G401.6 (cell line): ENCODE data around the gene SLC1A3.
"Not testable (repeated sequence)": the region's sequence is repeated elsewhere in the genome, so short reads cannot be mapped to it uniquely, and the experiment has no call there.

Experiments used
- FAIRE-seq: peaks from 2 replicates; lab custom pipeline; 2012; peaks lifted over from hg19 to GRCh38; lab: Jason Lieb, UNC

Gene SLC1A3

DNA sequence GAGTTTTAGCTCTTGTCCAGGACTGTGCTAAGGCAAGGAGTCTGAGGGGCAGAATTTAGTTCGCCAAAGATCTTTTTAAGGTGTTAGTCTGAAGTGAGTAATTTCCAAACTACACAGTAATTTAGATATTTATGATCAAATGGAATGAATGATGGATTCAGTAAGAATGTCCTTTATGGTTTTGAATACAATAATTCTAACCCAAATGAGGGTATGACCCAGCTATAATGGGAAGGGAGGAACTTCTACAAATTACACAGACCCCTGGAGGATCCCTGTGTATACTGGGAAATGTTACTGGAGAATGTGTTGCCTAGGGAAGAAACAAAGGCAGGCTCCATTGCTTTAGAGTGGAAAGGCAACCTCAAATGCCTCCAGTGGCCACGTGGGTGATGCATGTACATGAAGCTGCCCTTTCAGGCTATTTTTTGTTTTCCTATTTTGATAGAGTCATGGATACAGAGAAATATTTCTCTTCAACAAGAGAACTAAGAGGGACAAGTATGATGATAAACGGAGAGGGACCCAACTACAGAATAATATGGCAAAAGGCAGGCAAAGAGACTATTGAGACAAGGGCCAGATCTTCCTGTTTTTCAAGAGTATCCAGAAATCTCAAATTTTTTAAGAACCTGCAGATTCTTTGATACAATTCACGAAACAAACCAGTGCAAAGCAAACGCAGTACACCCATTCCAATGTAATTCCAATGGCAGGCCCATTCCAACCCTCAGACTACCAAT lies 25.4 kb downstream of the SLC1A3 start:
- FAIRE-seq, result no peak

DNA sequence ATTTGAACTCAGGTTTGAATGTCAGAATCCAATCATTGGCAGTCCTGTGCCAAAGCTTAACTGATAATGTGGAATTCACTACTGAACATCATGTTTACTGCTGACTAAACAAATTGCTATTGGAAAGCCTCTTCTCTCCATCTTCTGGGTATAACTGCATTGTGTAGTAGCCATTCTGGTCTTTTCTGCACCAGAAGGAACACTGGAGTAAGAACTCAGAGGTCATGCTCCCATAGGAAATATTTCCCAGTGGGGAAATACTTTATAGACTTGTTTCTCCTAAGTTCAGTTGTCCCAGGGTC lies 25.9 kb downstream of the SLC1A3 start:
- no peak for FAIRE-seq

DNA sequence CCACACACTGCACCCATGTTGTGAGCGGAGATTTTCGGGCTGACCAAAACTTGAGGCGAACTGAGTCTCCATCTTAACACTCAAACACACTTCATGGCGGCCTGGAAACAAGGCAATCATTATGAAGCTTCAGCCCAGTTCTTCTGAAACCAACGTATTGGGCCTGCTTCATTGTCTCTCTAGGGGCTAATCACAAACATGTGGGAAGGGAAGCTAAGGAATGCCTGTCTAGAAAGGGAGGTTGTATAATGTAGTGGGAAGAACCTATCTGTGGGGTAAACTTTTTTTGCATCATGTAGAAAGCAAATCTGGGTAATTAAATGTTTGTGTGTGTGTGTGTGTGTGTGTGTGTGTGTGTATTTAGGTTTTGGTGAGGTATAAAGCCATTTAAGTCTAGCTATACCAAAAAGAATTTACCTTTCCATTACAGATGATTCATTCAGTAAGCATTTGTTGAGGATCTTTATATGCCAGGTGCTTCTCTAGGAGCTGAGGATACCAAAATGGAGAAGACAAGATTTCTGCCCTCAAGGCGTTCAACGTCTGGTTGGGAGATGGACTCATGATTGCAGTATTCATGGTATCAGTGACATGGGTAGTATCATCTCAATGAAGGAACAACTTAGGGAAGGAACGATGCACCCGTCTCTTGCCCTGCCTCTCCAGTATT lies 29.4 kb downstream of the SLC1A3 start:
- FAIRE-seq, result no peak

DNA sequence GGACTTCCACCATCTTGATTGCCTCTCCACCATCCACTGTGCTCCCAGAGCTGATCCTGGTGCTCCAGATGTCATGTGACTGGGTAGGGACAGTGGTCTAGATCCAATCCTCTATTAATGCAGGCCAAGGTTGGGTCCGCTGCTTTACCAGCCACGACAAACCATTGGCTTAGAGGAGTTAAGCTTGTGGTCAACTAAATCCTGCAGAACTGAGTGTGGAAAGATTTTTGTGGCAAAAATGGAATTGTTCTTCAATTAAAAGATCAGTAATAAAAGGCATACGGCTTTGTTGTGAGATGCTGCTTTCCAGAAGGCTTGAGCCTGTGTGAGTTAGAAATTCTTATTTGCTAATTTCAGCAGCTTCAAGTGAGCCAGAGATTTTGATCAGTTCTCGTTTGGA lies 30.7 kb downstream of the SLC1A3 start:
- no peak for FAIRE-seq

DNA sequence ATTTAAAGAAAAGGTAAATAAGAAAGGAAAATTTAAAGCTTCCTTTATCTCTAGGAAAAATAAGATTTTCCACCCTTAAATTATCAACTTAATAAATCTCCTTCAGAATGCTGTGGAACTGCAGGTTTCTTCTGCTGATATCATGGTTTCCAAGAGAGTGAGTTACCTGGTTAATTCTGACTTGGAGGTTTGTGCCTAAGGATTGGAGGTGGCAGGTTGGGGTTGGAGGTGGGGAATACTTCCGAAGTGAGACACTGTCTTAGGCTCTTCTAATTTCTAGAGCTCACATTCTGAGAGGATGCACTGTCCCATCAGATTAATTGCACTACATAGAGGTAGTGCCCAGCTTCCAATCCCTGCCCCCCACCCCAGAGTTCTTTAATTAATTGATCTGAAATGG lies 31.1 kb downstream of the SLC1A3 start:
- no peak for FAIRE-seq

DNA sequence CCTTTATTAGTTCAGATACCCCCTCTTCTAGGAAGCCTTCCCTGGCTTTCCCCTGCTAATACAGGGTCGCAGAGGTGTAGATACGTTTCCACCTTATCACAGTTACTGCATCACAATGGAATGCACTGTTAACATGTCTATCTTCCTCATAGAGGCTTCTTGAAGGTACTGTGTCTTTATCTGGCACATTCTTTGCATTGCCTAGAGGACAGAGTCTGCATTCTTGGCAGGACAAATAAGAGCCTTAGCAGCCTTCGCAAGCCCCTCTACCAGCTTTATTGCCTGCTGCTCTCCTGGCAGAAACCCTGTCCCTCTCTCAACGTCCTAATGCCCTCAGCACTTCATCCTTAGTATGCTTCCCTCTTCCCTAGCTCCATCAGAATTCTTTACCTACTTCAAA lies 31.6 kb downstream of the SLC1A3 start:
- FAIRE-seq, result no peak

DNA sequence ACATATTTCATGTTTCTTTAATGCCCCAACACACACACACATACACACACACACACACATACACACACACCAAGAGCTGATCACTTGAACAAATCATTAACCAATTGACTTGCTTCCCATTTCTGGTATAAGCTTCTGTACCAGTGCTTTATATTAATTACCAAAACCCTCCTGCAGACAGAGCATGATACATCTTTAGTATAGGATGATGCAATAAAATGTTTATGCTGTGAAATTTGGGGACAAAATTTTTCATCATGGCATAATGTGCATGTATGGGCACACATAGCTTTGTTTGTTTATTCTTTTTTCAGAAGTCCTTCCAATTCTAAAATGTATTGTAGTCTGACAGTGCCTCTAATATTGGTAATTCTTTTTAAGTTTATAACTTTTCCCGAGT lies 34.5 kb downstream of the SLC1A3 start:
- FAIRE-seq, result no peak

DNA sequence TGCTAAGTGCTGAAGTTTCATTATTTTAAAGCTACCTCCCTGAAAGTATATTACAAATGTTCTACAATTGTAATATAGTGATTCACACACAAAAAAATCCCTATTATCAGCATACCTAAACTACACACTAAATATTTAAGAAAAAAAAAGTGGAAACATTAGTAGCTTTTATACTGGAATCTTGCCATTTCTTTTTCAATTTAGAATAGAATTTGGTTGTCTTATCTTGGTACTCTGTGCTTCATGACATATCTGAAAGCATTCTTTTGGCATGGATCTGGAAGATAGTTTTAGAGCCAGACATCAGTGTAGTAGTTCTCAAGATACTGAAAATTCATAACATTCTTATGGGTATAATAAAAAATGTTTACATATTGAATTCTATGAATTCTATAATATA lies 35.0 kb downstream of the SLC1A3 start:
- no peak for FAIRE-seq

DNA sequence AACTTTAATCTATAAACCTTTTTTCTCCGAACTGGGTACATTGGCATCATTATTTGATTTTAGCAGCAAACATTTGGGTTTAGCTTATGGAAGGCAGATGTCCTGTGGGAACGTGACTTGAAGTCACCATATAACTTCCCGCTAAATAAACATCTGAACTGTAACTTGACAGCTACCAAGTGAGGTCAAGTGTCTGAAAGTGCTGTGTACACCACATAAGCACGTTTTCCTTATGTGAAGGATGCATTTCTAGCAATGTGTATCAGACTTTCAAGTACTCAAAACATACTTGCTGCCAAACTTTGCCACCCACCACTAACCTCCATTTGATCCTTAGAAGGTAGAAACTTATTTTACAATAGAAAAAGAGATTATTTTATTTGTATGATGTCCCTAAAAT lies 35.7 kb downstream of the SLC1A3 start:
- FAIRE-seq, result no peak

DNA sequence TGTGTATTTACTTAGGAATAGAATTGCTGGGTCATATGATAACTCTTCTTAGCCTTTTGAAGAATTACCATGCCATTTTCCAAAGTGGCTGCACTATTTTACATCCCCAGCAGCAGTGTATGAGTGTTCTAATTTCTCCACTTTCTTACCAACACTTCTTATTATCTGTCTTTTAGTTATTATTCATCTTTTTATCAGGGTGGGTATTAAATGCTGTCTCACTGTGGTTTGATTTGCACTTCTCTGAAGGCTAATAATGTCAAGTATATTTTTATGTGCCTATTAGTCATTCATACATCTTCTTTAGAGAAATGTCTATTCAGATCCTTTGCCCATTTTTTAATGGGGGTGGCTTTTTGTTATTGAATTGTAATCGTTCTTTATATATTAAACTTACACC lies 36.8 kb downstream of the SLC1A3 start:
- no peak for FAIRE-seq

DNA sequence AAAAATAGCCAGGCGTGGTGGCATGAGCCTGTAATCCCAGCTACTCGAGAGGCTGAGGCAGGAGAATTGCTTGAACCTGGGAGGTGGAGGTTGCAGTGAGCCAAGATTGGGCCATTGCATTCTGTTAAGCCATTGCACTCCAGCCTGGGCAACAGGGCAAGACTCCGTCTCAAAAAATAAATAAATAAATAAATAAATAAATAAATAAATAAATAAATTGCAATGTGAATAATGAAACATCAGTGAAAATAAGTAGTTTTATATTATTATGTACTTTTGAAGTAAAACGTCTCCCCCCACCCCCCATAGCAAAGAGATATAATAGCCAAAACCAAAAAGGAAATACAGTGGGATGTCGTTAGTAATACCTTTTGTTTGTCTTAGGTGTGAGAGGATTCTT lies 37.4 kb downstream of the SLC1A3 start:
- FAIRE-seq, result not testable (repeated sequence)

DNA sequence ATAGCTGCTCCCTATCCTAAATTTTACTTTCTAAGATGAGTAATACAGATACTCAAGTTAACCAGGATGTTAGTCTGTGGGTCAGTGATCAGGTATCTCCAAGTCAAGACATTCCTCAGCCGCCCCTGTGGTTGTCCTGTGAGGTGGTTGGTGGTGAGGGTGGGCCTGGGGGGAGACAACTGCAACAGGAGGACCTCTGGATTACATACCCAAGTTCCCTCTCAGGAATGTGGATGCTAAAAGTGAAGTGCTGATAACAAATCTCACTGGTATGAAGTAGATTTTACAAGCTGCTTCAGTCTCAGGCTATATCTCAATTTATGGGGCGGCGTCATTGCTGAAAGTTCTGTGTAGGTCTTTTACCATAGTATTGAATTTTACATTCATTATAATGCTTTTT lies 38.3 kb downstream of the SLC1A3 start:
- no peak for FAIRE-seq

DNA sequence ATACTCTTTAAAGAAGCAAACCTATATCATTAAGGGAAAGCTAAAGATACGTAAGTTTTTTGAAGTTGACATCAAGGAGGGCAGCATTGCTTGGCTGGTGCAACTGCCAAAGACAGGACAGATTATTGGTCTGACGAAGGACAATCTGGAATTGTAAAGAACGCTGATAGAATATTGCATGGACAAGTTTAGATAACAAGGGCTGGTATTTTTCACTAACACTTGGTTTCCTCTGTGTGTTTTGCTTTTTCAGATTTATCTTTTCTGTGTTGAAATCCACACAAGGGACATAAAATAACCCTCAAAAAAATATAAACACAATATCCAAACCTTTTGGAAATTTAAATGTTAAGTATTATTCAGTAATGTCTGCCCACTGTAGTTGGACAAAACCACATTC lies 39.7 kb downstream of the SLC1A3 start:
- no peak for FAIRE-seq

DNA sequence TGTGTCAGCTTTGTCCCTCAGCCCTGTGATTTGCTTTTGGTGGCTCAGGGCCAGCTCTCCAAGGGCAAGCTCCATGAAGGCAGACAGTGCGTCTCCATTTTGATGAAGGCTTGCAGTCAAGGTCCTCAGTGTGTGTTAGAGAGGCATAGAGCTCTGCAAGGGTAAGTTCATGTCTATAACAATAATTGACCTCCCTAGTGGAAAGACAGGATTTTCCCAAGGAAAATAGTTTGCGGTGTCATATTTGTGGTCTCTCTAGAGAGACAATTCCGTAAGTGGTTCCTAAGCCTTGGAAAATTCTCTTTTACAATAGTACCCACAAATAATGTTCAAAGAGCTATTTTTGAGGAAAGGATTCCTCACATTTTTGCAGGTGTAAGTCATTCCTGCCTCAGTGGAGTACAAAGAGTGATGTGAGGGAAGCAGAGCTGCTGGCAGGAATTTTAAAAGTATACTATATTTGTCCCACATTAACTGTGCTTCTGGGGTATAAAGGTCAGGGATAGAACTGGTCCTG lies 40.2 kb downstream of the SLC1A3 start:
- FAIRE-seq, result no peak

DNA sequence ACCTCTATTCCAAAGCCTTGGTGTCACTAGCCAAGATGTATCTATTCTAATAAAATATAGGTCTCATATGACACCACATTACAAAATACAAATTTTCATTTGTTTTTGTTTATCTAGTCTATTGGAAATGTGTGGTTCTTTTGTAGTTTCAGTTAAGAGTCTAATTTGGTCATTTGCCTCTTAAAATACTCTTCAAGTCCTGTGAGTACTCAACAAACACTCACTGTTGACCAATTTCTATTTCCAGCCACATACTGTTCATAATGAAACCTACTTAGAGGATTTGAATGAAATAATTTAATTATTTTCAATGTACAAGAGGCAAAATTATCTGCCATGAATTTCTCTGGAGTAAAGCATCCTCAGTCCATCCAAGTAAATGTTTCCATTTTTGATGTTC lies 40.6 kb downstream of the SLC1A3 start:
- FAIRE-seq, result no peak

DNA sequence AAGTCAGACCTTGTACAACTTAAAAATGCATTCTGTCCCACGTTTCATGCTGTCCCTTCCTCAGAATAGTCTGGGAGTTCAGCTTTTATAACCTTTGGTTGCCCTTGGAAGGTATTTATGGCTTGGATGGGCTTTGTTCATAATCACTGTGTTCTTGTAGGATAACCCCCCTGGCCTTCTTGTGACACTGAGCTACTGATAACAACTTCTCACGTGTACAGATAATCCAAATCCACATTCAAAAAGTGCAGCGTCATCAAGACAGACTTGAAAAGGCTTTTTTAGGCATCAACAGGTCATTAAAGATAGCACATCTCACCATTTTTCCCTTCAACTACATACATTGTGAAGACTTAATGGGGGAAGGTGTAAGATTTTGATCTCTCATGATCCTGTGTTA lies 42.0 kb downstream of the SLC1A3 start:
- no peak for FAIRE-seq

DNA sequence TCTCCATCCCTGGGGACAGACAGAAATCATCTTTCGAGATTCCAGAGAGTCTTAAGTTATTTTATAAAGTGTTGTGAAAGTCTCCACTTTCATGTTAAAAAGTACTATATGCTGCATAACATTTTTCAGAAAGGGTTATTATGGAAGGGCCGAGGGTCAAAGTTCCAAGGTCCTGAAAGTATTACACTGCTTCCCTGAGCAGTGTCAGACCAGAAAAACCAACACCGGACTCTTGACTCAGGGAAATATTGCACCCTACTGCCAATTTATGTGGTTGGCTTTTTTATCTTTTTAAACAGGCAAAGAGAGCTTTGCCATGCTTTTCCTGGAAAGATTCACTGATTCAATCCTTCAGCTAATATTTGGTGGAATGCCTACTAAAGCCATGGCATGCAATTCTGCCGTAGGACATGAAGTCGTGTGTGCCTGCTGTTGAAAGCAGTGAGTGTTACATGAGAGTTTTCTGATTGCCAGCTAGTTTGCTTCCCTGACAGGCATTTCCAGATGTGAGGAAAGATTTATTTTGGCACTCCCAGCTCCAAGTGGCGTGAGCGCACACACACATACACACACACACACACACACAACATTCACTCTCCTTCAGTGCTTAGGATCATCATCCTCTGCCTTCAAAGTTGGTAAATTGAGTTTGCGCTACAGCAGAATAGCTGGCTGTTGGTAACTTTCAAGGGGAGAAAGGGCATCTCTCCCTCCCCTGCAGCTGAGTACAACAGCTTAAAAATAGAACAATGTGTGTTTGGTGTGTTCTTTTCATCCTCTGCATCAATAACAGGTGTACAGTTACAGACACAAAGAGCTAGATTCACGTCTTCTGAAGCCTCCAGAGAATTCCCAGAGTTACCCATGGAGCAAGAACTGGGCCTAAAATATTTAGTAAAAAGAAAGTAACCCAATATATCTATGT lies 45.6 kb downstream of the SLC1A3 start:
- FAIRE-seq, result no peak

DNA sequence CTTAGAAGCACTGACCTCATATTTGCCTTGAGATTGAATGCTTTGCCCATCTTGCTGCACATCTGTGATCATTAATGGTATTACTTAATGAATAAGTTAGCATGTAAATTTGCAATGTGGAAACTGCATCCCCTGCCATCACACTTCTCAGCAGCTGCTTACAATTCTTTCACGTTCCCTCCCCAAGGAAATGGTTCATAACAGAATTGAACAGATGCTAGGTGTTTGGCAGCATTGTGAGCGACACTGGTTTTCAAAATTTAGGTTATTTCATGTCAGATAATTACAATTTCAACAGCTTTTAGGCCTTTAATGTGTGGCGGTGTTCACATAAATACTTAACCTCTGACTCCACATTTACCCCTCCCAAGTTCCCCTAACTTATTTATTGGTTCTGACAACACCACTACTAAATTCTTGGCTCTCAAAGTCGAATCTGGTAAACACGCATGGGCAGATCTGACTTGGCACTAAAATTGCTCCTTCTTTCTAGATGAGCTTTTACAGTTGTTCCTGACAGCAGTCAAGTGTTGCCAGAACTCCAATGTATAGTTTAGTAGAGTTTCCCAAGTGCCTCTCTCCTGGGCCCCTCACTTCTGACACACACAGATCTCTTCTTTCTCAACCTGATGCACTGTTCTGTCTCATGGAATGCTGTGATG lies 46.8 kb downstream of the SLC1A3 start:
- FAIRE-seq, result no peak

DNA sequence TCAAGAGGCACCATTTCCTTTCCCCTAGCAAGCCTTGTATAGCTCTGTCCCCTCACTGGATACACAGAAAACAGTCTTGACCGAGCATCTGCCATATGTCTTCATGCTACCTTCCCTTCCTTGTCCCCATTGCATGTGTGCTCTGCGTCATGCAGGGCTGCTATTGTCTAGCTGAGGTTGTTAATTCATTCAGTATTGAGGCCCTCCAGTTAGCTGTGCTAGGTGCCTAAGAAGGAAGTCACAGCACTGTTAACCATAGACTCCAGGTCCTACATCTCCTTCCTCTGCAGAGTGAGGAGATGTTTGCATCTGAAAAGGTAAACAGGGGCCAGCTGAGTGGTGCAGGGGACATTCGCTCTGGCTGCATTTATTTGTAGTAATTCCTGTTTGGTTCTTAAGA lies 48.2 kb downstream of the SLC1A3 start:
- no peak for FAIRE-seq

DNA sequence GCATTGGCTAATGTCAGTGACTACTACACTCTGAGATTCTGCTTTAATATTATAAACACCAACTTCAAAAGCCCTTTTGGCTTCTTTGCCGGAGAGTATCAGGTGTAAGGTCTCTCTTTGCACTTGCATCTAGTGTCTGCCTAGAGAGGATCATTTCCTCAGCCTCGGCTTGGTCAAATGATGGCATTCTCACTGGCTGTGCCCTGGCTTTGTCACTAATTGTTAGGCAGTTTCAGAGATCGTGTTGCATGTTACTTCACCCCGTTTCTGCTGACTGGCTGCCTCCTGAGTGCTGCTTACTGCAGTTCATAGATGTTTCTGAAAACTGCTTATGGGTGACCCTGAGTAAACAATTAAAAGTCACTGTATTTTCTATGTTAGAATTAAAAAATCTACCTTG lies 48.8 kb downstream of the SLC1A3 start:
- FAIRE-seq, result no peak

DNA sequence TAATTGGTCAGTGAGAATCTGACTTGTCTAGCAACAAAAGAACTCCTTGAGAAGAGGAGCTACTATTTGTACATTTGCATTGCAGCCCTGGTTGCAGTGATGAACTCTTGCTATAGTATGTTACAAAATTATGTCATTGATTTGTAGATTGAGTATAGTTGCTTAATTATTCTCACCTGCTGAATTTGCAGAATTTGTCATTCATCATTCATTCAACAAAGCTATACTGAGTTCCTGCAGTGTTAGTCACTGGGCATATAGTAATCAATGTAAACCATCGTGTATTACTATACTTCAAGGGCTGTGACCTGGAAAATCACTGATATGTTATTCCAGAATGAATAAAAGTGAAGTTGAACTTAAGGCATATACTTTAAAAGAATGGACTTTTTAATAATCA lies 50.1 kb downstream of the SLC1A3 start:
- FAIRE-seq, result no peak

DNA sequence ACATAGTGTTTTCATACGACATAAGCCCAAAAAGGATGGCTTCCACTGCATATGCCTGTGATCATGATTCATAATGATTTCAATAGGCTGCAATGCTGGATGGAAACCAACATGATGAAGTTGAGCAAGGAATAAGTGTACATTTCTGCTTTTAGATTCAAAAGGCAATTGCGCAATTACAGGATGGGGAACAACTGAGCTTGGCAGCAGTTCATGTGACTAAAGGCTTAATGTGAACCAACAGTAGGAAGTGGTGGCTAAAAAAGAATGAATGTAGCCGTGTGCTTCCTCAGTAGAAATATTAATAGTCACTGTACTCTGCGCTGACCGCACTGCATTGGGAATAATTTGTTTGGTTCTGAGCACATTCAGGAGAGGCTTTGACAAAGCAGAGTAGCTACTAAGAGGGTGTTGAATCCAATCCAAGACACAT lies 51.2 kb downstream of the SLC1A3 start:
- FAIRE-seq, result no peak
